IMR-90 (cell line): Measurements from ENCODE around the gene LFNG. TPM values are rescaled to one million over a fixed set of nuclear protein-coding genes. Genes with fewer than 3 reads are reported as not detected.
"Not testable (repeated sequence)": the region's sequence is repeated elsewhere in the genome, so short reads cannot be mapped to it uniquely, and the experiment has no call there.

Source experiments
- ATAC-seq: fragments of 200-7000 bp; cut with Tn5 transposase; 2 replicates; pipeline ENCODE4 v1.9.1; 2020; ENCODE audit warnings: low read depth, mild to moderate bottlenecking, moderate library complexity
- BruUV-seq: library from RNA; stranded (reverse); fragments of 400-500 nt; replicated peaks from 2 replicates; lab custom pipeline; 2021; lab: Mats Ljungman, UMichigan
- CTCF ChIA-PET: fragments of 300-600 bp; formaldehyde crosslinking; extraction: SDS; loops from one replicate; lab custom pipeline; 2021; ENCODE audit warnings: antibody characterized with exemption; lab: Yijun Ruan, JAX
- POLR2A ChIA-PET: fragments of 300-600 bp; sonication (Branson Sonifier 250); formaldehyde crosslinking; loops from one replicate; lab custom pipeline; 2022; ENCODE audit warnings: antibody characterized with exemption; ENCODE audit not compliant: unreplicated experiment; lab: Charles Lee
- DNase-seq: peaks from one replicate; pipeline ENCODE4 v3.0.0; 2013
- H2AFZ ChIP-seq: replicated peaks from 2 replicates; pipeline ENCODE3; 2013; ENCODE audit warnings: low read length, mild to moderate bottlenecking; ENCODE audit not compliant: poor library complexity
- H2AK5ac ChIP-seq: 2 replicates; pipeline ENCODE4 v1.6.1; 2013; ENCODE audit warnings: low read depth, low read length, inconsistent platforms
- H2AK9ac ChIP-seq: replicated peaks from 2 replicates; pipeline ENCODE3; 2013; ENCODE audit warnings: mild to moderate bottlenecking, low read depth, low read length, moderate library complexity; ENCODE audit not compliant: poor library complexity
- H2BK120ac ChIP-seq: 2 replicates; pipeline ENCODE4 v1.6.1; 2013; ENCODE audit warnings: low read depth, low read length, inconsistent platforms
- H2BK15ac ChIP-seq: 3 replicates; pipeline ENCODE4 v1.6.1; 2013; ENCODE audit warnings: low read depth, low read length, inconsistent platforms
- H2BK20ac ChIP-seq: 2 replicates; pipeline ENCODE4 v1.6.1; 2013; ENCODE audit warnings: low read depth, mild to moderate bottlenecking, inconsistent platforms, low read length, moderate library complexity
- H2BK5ac ChIP-seq: 2 replicates; pipeline ENCODE4 v1.6.1; 2013; ENCODE audit warnings: mild to moderate bottlenecking, low read depth, low read length, inconsistent platforms; ENCODE audit not compliant: poor library complexity, severe bottlenecking
- H3K14ac ChIP-seq: replicated peaks from 2 replicates; pipeline ENCODE4 v1.6.1; 2013; ENCODE audit warnings: low read depth, low read length, inconsistent platforms
- H3K18ac ChIP-seq: 2 replicates; pipeline ENCODE4 v1.6.1; 2013; ENCODE audit warnings: low read depth, low read length, control low read depth
- H3K23ac ChIP-seq: 2 replicates; pipeline ENCODE4 v1.6.1; 2013; ENCODE audit warnings: low read depth, low read length, inconsistent platforms
- H3K27ac ChIP-seq: 2 replicates; pipeline ENCODE4 v1.5.1; 2013; ENCODE audit warnings: mild to moderate bottlenecking, control low read depth, low read length; ENCODE audit not compliant: insufficient read depth
- H3K27me3 ChIP-seq: 2 replicates; pipeline ENCODE4 v1.6.1; 2013; ENCODE audit warnings: low read length; ENCODE audit not compliant: control insufficient read depth, insufficient read depth
- H3K36me3 ChIP-seq: 2 replicates; pipeline ENCODE4 v1.6.1; 2013; ENCODE audit warnings: low read length, mixed read lengths; ENCODE audit not compliant: control insufficient read depth, insufficient read depth
- H3K4ac ChIP-seq: 2 replicates; pipeline ENCODE4 v1.6.1; 2013; ENCODE audit warnings: low read depth, low read length, inconsistent platforms
- H3K4me1 ChIP-seq: 2 replicates; pipeline ENCODE4 v1.6.1; 2013; ENCODE audit warnings: low read length, mixed read lengths; ENCODE audit not compliant: control insufficient read depth, insufficient read depth
- H3K4me2 ChIP-seq: 2 replicates; pipeline ENCODE4 v1.6.1; 2013; ENCODE audit warnings: low read depth, mild to moderate bottlenecking, control low read depth, low read length, moderate library complexity
- H3K4me3 ChIP-seq: 2 replicates; pipeline ENCODE4 v1.5.1; 2013; ENCODE audit warnings: low read depth, mild to moderate bottlenecking, control low read depth, low read length, moderate library complexity; ENCODE audit not compliant: insufficient read depth
- H3K56ac ChIP-seq: 2 replicates; pipeline ENCODE4 v1.6.1; 2013; ENCODE audit warnings: low read length, inconsistent platforms; ENCODE audit not compliant: insufficient read depth; ENCODE audit errors: extremely low read depth
- H3K79me1 ChIP-seq, 2 experiments: 2 replicates each; pipeline ENCODE4 v1.6.1; 2013; ENCODE audit warnings: low read length in 2 of 2, inconsistent platforms in 1 of 2, low read depth in 1 of 2
- H3K9ac ChIP-seq: 2 replicates; pipeline ENCODE4 v1.6.1; 2013; ENCODE audit warnings: low read depth, low read length, control low read depth
- H3K9me1 ChIP-seq: 2 replicates; pipeline ENCODE4 v1.6.1; 2013; ENCODE audit warnings: low read length, inconsistent platforms; ENCODE audit not compliant: insufficient read depth
- H3K9me3 ChIP-seq: 2 replicates; pipeline ENCODE4 v1.6.1; 2013; ENCODE audit warnings: low read length; ENCODE audit not compliant: control insufficient read depth, insufficient read depth
- H4K20me1 ChIP-seq: 2 replicates; pipeline ENCODE4 v1.6.1; 2013; ENCODE audit warnings: low read length, inconsistent platforms; ENCODE audit not compliant: insufficient read depth
- H4K5ac ChIP-seq: 2 replicates; pipeline ENCODE4 v1.6.1; 2013; ENCODE audit warnings: mild to moderate bottlenecking, low read depth, low read length, control low read depth
- H4K8ac ChIP-seq, 2 experiments: 2 replicates each; pipeline ENCODE4 v1.6.1; 2013; ENCODE audit warnings: low read depth in 2 of 2, low read length in 2 of 2, control low read depth in 1 of 2, inconsistent platforms in 1 of 2
- H4K91ac ChIP-seq: 2 replicates; pipeline ENCODE4 v1.6.1; 2013; ENCODE audit warnings: low read depth, low read length, inconsistent platforms; ENCODE audit not compliant: insufficient read depth
- WGBS, 2 experiments: methylation state at CpG; one replicate each; pipeline versions ENCODE4 v1.1.5 to v1.1.7; 2013; ENCODE audit warnings: missing lambda C conversion rate in 2 of 2; ENCODE audit not compliant: insufficient read length in 1 of 2; ENCODE audit errors: extremely low coverage in 2 of 2; 5-methylcytosine and 5-hydroxymethylcytosine counted together
- dilution Hi-C: fragments of 300-500 bp; cut with HindIII; formaldehyde crosslinking; loops from one replicate; pipeline ENCODE4 v1.14.3; 2018; ENCODE audit warnings: low sequenced_read_pairs; ENCODE audit not compliant: unreplicated experiment
- in situ Hi-C: fragments of 300-500 bp; cut with MboI; formaldehyde crosslinking; loops from 3 replicates; pipeline ENCODE4 v1.14.3; 2019; ENCODE audit warnings: low sequenced_read_pairs, inconsistent platforms, mixed read lengths
- intact Hi-C: fragments of 100-400 bp; cut with micrococcal nuclease; formaldehyde crosslinking; loops from 2 replicates; pipeline ENCODE4 v1.10.0; 2022
- polyA plus RNA-seq, 3 experiments: library from polyadenylated mRNA; depleted of rRNA; stranded (reverse); fragments of >200 nt; gene quantifications; 2 replicates each; pipeline ENCODE4 v1.2.3, GENCODE V29; 2012; ENCODE audit warnings: low replicate concordance in 1 of 3
- total RNA-seq: library from RNA; depleted of rRNA; stranded (reverse); fragments of >200 nt; gene quantifications from 2 replicates; pipeline ENCODE4 v1.2.3, GENCODE V29; 2012

The LFNG gene
- total and polyA plus RNA-seq, 2 of the 4 experiments (the other 2 are of a cell fraction), result 1.8 to 5.1 TPM

DNA sequence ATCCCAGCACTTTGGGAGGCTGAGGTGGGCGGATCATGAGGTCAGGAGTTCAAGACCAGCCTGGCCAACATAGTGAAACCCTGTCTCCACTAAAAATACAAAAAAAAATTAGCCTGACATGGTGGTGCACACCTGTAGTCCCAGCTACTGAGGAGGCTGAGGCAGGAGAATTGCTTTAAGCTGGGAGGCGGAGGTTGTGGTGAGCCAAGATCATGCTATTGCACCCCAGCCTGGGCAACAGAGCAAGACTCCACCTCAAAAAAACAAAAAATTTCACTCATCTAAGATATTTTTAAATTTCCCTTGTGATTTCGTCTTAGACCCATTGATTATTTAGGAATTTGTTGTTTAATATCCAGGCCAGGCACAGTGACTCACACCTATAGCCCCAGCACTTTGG, 44.4 kb downstream of the LFNG start:
- H2BK120ac ChIP-seq, DNase-seq, H3K36me3 ChIP-seq, H3K9me1 ChIP-seq, H4K5ac ChIP-seq, H3K18ac ChIP-seq, H2AK5ac ChIP-seq, H3K27ac ChIP-seq, H2AFZ ChIP-seq, H3K56ac ChIP-seq, H3K4me3 ChIP-seq, H3K4ac ChIP-seq, H2AK9ac ChIP-seq, H3K14ac ChIP-seq, H2BK5ac ChIP-seq, ATAC-seq, H4K91ac ChIP-seq, H4K20me1 ChIP-seq, H3K4me2 ChIP-seq, CTCF ChIA-PET, H3K9me3 ChIP-seq, H4K8ac ChIP-seq, intact Hi-C loops, H3K23ac ChIP-seq, H2BK20ac ChIP-seq, H3K9ac ChIP-seq, H2BK15ac ChIP-seq, H3K27me3 ChIP-seq, H3K4me1 ChIP-seq, dilution Hi-C loops, in situ Hi-C loops, BruUV-seq: not testable (repeated sequence)
- POLR2A ChIA-PET, result interaction anchor here (0.6 kb wide), 1 partner anchor 258 kb away, joined by 3 read pairs; no protein-coding TSS in a partner anchor
- WGBS, 2 experiments, result no CpG with 5 or more reads among the region's 3 CpGs
- peaks cover 19 to 27% of the 10 kb centered on the region in 2 experiments for H3K79me1 ChIP-seq
